ENCODE measurements around the gene PCNX2.

PCNX2 gene

DNA sequence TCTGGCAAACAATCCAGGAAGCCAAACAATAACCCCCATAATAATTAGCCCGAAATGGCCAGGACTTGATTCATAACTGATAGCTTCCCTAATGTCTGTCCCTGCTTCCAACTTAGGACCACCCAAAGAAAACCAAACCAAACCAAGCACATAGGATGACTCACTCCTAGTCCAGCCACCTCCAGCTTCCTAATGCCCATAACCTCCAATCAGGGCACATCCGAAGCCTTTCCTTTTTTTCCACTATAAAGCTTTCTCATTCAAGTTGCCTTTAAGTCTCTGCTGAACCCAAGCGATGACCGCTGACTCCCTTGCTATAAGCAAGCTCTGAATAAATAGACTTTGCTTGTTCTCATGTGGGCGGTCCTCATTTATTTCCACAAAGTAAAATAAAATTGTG, 40.4 kb downstream of the PCNX2 start:
- no peak for DNase-seq

DNA sequence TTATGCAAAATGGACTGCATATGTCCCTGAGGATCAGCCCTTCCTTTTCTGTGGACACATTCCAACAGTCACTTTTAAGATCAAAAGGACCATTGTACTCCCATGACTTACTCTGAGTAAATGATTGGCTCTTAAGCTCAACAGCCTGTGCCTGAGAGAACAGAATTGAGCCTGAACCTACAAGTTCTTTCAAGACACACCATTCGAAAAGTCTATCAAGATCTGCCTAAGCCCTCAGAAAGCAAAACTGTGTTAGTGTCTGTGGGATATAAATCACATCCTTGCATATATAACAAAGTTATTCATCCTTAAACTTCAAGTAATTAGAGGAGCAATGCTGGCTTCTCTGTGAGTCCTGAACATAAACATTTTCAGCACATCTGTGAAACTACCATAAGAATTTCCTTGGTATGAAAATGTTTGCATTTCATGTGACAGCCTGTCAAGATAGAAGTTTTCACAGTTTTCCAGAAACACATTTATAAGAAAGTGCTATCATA, 41.6 kb downstream of the PCNX2 start:
- DNase-seq = no peak

DNA sequence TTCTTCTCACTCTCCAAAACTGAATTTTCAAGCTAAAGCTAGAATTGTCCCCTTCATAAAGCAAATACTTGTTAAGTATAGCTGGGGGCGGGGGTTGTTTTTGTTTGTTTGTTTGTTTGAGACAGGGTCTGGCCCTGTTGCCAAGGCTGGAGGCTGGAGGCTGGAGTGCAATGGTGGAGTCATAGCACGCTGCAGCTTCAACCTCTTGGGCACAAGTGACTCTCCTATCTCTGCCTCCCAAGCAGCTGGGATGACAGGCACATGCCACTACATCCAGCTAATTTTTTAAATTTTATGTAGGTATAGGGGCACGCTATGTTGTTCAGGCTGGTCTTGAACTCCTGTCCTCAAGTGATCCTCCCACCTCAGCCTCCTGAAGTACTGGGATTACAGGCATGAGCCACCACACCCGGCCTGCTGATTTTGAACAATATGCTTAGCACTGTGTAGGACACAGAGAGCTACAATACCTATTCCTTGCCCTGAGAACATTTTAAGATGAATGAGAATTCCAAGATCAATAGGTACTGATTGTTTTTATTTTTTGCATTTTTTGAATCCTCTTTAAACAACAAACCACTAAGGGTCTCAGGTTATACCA, 42.2 kb downstream of the PCNX2 start:
- DNase-seq = no peak

DNA sequence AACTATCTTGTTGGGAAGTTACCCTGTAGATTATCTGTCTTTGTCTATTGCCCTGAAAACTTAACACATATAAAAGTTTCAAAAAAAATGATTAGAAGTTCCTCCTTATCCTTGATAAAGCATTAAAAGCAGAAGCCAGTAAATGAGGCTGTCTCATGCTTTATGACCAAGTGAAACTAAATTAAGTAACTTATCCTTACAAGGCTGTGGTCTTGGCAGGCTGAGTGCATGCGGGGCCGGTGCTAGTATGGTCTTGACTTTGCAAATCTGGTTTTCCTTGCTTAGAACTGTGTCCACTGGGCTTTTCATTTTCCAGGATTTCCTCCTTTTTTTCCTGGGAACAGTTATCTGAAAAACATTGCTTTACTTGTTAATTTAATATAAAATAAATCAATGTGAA, 43.1 kb downstream of the PCNX2 start:
- no peak for DNase-seq

DNA sequence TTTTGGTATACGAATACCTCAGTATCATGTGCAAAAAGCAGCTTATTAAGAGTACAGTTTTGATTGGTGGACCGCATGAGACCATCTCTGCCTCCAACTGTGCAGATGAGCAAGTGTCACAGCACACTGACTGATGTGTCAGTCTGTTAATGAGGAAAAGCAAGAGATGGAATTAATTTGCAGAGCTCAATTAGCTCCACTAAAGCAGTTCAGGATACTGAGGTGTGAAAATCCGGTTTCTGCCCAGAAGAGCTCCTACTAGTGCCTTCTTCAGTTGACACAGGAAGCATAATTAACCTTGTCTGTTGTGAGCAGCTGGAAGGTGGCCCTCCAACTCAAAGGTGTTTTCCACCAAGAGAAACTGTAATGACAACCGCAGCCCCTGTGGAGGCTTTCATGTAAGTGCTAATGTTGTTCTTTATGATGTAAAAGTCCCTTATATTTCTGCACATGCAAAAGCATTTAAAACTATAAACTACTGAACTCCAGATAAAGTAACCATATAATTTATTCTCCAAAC, 44.3 kb downstream of the PCNX2 start:
- no peak for DNase-seq

DNA sequence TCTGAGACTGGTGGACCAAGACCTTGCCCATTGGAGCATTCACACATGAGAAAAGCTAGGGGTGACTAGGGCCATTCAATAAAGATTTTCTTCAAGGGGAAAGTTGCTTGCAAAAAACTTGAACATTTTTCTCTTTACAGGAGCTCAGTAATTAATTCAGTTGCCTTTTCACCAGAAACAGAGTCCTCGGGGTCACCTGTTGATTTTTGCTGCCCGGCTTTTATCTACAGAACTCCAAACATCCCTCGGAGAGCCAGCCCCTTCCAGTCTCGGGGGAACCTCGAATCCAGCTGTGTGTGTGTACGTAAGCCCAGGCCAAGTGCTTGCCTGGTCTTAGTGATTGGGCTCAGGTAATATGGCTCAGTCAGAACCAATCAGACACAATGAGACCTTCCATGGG, 47.5 kb downstream of the PCNX2 start:
- no peak for DNase-seq

DNA sequence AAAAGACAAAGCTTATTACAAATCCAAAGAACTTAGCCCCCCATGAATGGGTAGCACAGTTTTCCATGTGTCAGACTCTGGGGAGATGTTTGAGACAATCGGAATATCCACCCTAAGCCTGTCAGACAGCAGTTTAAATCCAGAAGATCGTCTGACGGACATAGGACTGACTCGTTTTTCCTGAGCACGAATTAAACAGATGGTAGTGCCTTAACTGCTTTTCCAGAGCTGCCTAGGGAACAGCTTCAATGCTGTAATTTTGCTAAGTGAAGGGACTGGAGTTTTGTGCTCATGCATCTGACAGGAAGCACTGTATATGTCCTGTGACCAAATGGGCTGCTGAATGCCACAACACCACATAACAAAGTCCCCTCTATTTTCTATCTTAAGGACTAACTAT, 48.6 kb downstream of the PCNX2 start:
- DNase-seq = no peak

DNA sequence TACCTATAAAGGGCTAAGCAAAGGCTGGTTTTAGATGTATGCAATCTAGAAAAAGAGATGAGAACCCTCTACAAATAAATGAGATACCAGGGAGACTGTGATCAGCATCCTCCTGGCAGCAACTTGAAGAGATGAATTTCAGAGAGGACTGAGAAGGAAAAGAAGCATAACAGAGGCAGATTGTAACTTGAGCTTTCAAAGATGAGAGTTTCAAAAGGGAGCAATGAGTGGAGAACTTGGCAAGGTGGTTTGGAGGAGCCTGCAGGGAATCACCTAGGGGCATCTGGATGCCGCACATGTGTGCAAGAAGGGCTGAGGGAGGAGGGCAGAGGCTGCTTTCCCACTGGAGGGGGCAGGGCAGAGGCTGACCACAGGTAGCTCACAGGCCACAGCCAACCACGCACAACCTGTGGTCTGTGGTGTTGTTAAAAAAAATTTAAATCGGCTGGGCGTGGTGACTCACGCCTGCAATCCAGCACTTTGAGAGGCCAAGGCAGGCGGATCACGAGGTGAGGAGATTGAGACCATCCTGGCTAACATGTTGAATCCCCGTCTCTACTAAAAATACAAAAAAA, 50.2 kb downstream of the PCNX2 start:
- no peak for DNase-seq

DNA sequence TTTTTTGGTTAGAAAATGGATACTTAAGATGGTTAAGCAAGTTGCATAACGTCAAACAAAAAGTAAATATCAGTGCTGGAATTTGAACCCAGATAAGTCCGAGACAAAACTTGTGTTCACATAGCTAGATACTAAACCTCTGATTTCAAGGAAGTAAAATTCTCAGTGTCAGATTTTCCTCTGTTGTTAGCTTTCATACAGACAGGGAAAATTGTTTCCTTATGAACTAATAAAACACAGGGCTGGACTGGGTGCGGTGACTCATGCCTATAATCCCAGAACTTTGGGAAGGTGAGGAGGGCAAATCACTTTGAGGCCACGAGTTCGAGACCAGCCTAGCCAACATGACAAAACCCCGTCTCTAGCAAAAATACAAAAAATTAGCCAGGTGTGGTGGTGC, 51.3 kb downstream of the PCNX2 start:
- no peak for DNase-seq

DNA sequence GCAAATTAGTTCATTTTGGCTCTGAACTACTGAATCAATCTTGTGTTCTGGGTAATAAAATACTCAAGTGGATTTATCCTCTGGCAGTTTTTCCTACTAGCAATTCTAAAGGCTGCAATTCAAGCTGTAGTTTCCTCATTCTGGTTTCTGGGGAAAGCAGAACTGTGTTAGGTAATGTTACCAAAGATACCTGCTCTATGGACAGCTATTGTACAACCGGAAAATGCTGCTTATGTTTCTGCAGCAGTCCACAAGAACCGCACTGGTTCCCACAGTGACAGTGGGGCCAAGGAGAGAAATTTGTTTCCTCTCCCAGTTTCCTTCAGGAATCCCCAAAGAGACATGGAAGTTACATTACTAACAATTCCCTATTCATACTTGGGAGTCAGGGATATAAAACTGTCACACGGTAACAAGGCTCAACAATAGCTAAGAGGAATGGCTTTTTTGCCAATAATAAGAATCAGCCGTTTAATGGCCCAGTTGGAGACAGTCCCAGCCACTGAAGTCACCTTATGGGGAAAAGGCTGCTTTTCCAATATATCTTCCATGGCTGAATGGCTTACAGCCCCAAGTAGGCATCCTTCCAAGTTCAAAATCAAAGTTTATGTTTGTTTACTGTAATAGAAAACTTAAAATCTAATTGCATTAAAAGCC, 52.6 kb downstream of the PCNX2 start:
- peak; percentile 35 for DNase-seq

DNA sequence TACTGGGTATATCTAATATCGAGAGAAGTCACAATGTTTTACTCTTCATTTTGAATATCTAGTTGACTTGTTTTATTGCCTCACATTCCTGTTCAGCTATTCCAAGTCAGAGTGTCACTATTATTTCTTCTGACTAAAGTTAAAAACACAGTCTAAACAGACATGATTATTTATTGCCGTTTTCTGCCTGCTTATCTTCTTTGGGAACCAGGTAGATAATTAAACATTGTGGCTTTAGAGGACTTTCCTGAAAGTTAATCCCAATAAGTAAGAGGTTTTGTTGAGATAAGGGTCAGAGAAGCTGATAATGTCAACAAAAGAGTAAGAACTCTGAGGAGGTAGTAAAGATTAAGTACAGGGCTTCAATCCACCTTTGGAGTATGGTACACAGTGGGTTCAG, 53.8 kb downstream of the PCNX2 start:
- no peak for DNase-seq

DNA sequence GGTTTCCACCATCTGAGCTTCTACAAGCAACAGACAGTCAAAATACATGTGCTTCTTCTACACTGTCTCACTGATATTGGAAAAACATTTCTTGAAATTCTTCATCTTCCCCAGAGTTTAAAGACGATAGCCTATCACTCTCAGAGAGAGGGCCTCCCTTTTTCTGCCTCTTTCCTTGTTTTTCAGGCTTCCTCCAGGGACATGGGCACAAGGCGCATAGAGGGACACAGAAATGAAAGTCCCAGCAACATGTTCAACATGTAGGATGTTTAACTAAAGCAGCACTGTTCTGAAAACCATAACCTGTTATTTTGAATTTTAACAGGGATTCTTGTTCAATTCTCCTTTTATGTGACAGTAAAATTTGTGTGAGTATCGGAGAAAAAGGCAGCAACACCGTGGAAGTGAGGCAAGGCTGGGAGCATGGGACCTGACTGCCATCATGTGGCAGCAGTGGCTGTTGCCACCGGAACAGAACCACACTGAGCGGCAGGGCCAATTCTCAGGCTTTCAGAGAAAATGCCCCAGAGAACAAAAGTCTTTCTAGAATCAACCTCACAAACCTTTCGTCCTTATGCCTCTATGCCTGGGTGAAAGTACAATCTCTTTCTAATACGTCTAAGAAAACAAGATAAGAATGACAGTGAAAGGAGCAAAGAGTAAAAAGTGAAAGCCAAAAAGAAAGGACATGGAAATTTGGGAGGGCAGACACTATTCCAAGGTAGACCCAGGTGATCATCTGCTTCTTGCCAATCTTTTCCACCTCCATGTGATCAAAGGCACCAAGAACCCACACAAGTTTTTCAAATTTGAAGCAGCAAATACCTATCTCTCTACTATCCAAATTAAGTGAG, 54.5 kb downstream of the PCNX2 start:
- DNase-seq = peak; percentile 76

DNA sequence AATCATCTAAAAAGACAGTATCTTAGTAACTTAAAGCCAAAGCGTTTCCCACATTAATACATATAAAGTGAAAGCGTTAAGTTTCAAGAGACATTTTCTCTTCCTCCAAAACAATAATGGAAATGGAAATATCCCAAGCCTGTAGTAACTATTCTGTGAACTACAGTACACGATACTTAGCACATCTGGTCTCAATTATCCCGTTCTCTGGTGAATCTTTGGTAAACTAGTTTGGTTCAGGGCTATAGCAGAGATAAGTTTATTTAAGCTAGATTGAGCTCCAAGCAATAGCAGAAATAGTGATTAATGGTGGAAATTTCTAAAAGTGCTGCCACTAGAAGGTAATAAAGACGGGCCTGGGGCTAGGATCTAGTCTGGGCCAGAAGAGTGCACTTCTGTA, 55.2 kb downstream of the PCNX2 start:
- DNase-seq = no peak

DNA sequence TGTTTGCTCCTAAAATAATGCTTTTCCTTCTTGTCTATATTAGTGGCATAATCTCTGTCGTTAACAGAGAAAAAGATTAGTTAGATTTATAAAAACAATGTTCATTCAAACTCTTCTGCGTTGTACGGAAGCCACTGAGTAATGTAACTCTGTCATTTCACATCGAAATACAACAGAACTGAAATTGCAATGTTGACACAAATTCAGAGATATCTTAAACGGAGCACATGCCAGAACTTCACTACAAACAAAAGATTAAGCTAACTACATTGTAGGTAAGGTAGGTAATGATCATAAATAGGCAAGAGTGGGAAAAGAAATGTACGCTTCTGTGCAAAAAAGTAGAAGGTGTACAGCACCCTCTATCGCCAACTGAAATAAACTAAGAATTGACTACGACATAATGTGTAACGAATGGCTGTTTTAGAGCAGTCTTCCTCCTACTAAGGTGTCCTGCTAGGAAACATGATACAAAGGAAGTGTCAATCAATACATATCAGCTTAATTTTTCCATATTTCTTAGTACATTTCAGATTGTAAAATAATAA, 56.6 kb downstream of the PCNX2 start:
- DNase-seq = no peak

DNA sequence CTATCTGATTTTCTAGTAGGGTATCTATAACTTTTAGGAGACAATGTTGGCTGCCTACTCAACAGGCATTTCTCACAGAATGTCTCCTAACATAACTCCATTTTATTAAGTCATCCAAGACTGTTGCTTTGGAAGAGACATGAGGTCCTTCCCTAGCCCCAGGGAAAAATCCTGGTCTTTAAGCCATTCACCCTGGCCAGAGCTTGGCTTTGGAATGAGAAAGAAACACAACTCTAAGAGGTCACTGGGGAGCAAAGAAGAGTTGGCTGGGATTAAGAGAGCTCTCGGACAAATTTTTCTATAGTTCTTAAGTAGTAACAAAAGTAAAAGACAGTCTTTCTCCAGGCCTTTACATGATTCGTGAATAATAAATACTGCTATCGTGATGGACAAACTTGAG, 57.9 kb downstream of the PCNX2 start:
- DNase-seq = no peak

DNA sequence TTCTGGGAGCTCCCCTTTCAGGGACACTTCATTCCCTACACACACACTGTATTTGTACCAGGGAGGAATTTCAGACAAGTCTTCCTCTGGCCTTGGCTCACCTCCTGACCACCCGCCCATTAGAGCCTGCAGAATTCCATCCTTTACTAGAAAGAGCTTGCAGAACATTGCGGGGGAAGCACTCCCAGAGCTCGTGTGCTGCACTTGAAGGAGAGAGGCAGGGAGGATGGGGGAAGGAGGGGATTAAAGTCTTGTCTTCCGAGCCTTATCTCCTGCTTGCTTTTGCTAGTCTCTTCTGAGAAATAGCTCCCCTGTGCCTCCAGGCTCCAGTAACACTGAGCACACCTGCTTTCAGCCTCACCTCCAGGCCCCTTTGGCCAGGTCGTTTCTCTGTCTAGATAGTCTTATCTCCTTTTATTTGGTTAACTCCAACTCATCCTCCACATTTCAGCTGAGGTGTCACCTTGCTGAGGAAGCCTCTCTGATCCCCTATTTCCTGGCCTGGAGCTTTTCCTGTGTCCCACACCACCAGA, 62.0 kb downstream of the PCNX2 start:
- DNase-seq = no peak

DNA sequence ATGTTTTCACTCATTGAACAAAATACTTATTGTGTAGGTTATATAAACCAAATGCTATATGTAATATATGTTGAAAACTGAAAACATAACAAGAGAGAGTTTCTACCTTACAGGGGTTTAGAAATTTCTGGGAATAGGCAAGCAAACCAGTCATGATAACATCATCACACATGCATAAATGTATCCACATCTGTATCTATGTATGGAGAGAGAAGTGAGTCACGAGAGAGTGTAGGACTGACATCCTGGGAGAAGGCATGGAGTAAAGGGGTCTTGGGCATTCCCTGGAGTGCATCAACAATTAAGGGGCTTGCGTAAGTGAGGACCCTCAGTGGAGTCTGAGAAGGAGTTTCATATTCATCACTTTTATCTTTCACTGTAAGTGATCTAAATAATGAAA, 65.5 kb downstream of the PCNX2 start:
- no peak for DNase-seq

DNA sequence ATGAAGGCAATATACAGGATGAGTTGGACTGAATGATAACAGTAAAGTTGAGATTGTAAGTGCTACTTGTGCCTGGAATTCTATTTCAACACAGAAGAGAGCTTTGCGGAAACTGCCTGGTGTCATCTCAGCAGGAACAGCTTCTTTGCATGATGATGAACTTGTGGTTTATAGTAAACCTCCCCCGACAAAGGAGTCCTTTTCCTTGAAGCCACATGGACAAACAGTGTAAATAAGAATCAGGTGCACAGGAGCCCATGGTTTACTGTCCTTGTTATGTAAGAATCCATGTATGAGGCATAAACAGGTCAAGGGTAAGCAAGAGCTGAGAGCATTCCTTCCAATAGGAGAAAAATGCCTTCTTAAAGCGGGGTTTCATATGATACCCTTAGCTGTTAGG, 66.2 kb downstream of the PCNX2 start:
- no peak for DNase-seq

DNA sequence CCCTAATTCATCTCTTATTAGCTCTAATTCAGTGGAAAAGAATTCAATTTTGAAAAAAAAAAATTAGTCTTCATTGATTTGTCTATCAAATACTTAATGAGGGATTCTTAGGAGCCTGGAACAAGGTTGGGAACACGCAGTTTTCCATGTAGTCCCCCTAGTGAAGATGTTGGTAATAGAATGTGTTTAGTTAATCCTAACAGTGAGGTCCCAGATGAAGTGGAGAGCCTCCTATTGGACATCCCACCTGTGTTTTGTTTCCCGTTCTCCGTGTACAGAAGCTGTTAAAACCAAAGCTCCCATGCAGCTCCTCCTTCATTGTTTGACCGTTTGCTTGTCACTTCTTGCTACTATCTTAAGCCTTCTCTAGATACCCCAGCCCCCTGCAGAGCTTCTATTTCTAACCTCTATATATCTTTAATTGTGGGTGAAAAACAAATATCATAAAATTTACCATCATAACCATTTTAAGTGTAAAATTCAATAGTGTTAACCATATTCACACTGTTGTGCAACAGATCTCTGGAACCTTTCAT, 67.5 kb downstream of the PCNX2 start:
- DNase-seq = no peak

DNA sequence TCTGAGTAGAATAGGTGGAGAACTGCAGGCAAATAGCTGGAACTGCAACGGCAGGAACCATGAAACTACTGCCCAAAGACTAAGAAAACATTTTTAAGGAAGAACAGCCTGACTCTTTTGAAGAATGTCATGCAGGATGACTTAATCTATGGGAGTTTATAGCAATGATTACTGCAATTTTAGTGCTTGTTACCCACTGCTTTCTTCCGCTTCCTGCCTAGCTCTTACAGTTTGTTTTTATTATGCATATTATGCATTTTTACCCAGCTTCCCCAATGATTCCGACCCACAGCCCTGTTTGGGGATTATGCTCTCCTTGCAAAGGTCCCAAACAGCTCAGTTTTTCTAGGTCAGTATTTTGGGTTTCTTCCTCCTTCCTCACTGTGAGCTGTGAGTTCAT, 71.2 kb downstream of the PCNX2 start:
- DNase-seq = no peak

DNA sequence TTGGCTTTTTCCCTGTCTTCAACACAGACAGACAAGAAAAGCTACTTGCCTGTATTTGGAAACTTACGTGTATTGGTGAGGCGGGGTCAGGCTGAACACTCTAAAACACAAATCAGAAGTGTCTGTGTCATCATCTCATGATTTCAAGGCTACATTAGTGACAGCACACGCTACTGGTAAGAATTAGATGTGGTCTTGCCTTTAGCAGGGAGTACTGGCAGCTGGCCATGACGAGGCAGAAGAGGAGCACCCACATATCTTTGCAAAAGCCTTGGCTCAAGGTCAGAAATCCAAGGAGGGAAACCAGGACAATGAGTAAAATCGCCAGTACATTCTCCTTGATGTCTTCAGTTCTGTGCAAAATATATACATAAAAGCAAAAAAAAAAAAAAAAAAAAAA, 77.7 kb downstream of the PCNX2 start:
- DNase-seq = no peak

DNA sequence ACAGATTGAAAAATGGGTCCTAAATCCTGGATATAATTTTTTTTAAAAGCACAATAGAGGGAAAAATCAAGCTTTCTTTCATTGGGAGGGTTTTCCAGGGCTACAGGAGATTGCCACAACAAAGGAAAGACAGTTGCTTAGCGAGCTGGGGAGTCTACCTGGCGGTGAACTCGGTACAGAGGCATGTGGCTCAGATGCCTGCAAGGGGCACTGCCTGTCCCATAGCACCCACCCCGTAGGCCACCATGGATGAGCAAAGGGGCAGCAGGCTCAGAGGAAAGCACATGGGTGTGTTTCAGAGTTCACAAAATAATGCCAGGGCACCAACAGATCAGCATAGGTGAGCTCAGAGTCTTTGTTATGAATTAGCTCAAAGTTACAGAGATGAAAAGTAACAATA, 79.5 kb downstream of the PCNX2 start:
- DNase-seq = no peak

Measured in midbrain (tissue), 1 donor.